HG03095 (cell line): ENCODE data around the gene INPP5F.

ENCODE experiments used
- ATAC-seq: cut with Tn5 transposase; IDR thresholded peaks from one replicate; pipeline ENCODE4 v1.9.1; 2021; ENCODE audit warnings: moderate library complexity; ENCODE audit not compliant: unreplicated experiment

INPP5F gene

GRCh38 chr10:119812684-119813083 lies 86.8 kb downstream of the INPP5F start:
- no peak for ATAC-seq

- no peak for ATAC-seq
Observed at GRCh38 chr10:119815671-119816070, 89.8 kb downstream of the INPP5F start.

- ATAC-seq, result no peak
Observed at GRCh38 chr10:119817991-119818888, 92.4 kb downstream of the INPP5F start.

- ATAC-seq, result no peak
Observed at GRCh38 chr10:119818889-119819270, 93.0 kb downstream of the INPP5F start.

GRCh38 chr10:119821182-119821581 lies 95.3 kb downstream of the INPP5F start:
- no peak for ATAC-seq

- no peak for ATAC-seq
Observed at GRCh38 chr10:119824299-119824698, 98.4 kb downstream of the INPP5F start.

- no peak for ATAC-seq
Observed at GRCh38 chr10:119826771-119827170, 100.9 kb downstream of the INPP5F start.

GRCh38 chr10:119827430-119827829 lies 101.6 kb downstream of the INPP5F start:
- ATAC-seq, result no peak

GRCh38 chr10:119829429-119829828 lies 103.6 kb downstream of the INPP5F start:
- ATAC-seq, result no peak

- ATAC-seq, result no peak
Observed at GRCh38 chr10:119830851-119831250, 105.0 kb downstream of the INPP5F start.

- ATAC-seq, result no peak
Observed at GRCh38 chr10:119831656-119832055, 105.8 kb downstream of the INPP5F start.

GRCh38 chr10:119832951-119833350 lies 107.1 kb downstream of the INPP5F start:
- no peak for ATAC-seq

- ATAC-seq, result no peak
Observed at GRCh38 chr10:119834188-119834587, 108.3 kb downstream of the INPP5F start.

- ATAC-seq, result no peak
Observed at GRCh38 chr10:119845656-119846055, 119.8 kb downstream of the INPP5F start.

GRCh38 chr10:119849031-119849789 lies 123.4 kb downstream of the INPP5F start:
- ATAC-seq, result no peak

- no peak for ATAC-seq
Observed at GRCh38 chr10:119849944-119850343, 124.1 kb downstream of the INPP5F start.

- no peak for ATAC-seq
Observed at GRCh38 chr10:119852277-119852676, 126.4 kb downstream of the INPP5F start.

GRCh38 chr10:119852822-119853221 lies 127.0 kb downstream of the INPP5F start:
- ATAC-seq, result no peak

GRCh38 chr10:119853574-119853973 lies 127.7 kb downstream of the INPP5F start:
- no peak for ATAC-seq

- no peak for ATAC-seq
Observed at GRCh38 chr10:119858063-119858462, 132.2 kb downstream of the INPP5F start.

- ATAC-seq, result no peak
Observed at GRCh38 chr10:119859420-119860258, 133.8 kb downstream of the INPP5F start.
